GM18909 (cell line): ENCODE results near the gene MCF2.

Experiments used
- ATAC-seq: cut with Tn5 transposase; IDR thresholded peaks from one replicate; pipeline ENCODE4 v1.9.1; 2021; ENCODE audit warnings: mild to moderate bottlenecking; ENCODE audit not compliant: unreplicated experiment, poor library complexity

The MCF2 gene

DNA sequence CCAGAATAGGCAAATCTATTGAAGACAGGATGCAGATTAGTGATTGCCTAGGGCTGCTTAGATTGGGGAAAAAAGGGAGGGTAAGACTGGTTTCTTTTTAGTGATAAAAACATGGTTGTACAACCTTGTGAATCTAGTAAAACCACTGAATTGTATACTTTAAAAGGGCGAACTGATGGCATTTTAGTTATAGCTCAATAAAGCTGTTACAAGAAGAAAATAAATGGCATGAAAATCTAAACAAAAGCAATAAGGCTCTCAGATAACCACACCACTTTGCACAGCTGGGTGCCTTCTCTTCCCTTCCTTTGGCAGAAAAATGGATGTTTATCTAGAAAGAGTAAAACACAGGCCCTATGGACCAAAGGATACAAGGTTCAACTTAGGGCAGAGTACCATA is 107.9 kb downstream of the MCF2 start:
- ATAC-seq = no peak

DNA sequence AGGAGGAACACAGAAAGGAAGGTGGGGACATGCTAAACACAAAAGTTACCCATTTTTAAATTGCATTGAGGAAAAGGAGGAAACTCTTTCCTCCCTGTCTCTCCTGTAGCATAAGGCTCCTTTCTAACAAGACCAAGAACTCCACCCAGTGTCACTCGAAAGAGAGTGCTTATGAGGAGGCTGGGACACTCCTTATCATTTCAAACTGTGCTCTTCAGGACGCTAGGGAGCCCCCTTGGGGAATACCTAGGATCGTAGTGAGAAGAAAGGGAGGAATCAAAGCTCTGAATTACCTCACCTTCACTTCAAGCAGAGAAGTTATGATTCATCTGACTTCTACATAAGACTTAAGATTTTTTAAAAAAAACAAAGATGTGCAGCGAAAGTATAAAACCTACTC is 111.9 kb downstream of the MCF2 start:
- ATAC-seq = no peak

DNA sequence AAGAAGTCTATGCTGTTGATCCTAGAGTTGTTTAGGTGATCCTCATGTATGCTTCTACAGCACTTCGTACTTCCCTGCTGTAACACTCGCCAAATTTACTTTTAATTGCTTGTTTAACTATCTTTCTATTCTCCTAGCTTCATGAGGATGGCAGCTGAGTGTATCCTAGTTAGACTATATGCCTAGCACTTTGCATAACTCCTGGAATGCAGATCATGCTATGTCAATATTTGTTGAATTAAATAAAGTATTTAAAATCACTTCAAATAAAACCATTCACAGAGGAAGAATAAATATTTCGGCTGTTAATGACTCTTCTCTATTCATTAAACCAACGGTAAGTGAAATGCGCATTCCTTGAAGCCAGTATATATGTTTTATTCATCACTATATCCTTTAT is 122.4 kb downstream of the MCF2 start:
- ATAC-seq = no peak

- no peak for ATAC-seq
Measured at GRCh38 chrX:139581068-139581467, 126.9 kb downstream of the MCF2 start.

DNA sequence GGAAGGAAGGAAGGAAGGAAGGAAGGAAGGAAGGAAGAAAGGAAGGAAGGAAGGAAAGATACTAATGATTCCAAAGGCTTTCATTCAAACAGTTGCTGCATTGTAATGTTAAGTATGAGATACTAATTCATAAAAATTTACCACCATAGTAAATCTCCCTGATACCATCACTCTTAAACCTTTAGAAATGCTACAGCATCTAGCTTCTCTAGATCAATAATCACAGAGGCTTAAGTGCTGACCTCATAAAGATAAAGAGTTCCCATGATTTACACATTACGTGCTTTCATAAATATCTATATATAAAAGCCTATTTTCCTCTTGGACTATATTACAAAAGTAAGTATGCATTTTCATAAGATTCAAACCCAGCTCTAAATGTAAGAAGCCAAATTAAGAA is 141.0 kb downstream of the MCF2 start:
- ATAC-seq = no peak

- no peak for ATAC-seq
Measured at GRCh38 chrX:139563251-139563650, 144.7 kb downstream of the MCF2 start.

DNA sequence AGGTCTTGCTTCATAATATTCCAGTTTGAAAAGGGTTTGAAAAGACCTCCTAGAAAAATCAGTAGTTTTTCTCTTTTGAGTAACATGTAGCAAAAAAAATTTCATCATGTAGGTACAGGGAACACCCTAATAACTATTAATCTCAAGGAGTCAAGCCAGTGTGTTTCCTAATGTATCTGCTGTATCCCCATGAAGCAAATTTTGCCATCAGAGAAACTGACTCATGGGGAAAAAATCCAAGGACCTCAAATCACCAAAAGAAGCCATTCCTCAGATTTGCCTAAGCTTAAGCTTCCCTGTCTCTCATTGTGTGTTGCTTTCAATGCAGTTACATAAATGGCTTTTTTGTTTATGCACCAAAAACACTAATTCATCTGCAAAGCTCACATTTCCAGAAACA is 147.7 kb downstream of the MCF2 start:
- ATAC-seq = no peak

- peak; percentile 85 for ATAC-seq
Measured at GRCh38 chrX:139559383-139560042, 148.5 kb downstream of the MCF2 start.

DNA sequence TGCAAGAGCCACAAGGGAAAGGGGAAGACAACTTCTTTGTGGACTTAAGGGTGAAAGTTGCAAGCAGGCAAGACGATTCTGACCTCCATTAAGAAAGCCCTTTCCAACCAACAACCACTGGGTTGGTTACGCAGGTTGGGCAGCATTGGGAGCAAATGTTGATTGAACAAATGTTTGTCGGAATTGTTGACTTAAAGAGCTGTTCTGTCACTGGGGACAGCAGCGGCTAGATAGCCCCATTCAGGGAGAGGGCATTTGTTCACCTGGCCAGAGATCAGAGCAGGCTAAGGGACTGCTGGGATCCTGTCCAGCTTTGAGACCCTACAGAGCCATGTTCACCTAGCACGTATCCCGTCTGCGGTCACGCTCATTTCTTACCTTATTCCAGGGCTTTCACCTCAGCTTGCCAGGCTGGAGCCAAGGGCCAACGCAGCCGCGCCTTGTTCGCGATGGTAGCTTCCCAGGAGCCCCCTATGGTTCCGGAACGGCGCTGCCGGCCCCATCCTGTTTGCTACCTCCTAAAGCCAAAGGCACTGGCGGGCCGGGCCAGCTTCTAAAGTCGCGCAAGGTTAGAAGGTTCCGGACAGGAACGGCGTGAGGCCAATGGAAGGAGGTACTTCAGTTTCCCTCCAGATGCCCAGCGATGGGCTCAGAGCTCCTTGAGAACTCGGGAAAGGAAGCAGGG is 152.8 kb downstream of the MCF2 start:
- ATAC-seq = no peak

GRCh38 chrX:139554376-139554775 is 153.6 kb downstream of the MCF2 start:
- ATAC-seq = peak; percentile 30

DNA sequence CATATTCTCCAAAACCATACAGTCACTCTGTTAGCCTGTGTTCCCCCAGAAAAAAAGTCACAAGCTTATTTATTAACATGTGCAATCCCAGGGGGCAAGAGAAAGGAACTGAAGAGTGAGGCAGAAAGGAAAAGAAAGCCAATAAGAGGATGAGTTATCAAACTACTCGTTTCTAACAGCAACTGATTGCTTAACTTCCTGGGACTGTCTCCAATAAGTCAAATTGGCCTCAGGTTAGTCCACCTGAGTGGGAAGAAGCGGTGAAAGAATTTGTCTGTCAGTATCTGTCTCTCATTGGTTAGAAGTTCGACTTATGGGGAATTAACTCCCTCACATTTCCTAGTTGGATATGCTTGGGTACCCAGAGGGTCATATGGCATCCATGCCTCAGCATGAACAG is 163.4 kb downstream of the MCF2 start:
- ATAC-seq = no peak

DNA sequence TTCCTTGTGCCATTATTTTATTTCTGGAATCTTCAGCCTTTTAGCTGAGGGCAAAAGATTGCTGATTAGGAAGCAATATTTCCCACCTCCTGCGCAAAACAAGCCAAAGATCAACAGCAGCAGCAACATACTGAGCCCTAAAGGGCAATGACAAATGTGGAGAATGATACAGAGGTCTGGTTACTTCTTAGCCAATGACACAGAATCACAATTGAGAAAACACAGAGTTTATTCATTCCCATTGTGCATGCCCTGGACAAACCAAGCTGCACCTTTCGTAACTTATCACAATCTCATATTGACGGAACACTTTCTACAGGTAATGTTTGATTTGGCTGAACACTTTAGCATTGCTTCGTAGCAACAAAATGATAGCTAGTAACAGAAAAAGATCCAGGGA is 164.0 kb downstream of the MCF2 start:
- no peak for ATAC-seq

DNA sequence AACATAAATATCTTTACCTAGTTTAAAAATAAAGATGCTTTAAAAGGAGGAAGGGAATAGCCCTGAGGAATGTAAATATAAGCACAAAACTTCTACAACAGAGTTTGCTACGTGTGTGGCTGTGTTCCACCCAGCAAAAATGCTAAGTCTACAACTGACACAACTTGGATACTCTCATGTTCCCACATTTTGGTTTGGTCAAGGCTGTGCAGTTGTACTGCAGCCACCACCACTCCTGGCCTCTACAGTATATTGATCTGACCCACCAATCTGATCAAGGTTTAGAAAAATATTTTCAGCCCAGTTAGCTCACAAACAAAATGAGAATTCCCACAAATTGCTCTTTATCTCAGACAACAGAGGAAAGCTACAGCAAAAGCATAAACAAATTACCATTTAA is 165.3 kb downstream of the MCF2 start:
- ATAC-seq = no peak

DNA sequence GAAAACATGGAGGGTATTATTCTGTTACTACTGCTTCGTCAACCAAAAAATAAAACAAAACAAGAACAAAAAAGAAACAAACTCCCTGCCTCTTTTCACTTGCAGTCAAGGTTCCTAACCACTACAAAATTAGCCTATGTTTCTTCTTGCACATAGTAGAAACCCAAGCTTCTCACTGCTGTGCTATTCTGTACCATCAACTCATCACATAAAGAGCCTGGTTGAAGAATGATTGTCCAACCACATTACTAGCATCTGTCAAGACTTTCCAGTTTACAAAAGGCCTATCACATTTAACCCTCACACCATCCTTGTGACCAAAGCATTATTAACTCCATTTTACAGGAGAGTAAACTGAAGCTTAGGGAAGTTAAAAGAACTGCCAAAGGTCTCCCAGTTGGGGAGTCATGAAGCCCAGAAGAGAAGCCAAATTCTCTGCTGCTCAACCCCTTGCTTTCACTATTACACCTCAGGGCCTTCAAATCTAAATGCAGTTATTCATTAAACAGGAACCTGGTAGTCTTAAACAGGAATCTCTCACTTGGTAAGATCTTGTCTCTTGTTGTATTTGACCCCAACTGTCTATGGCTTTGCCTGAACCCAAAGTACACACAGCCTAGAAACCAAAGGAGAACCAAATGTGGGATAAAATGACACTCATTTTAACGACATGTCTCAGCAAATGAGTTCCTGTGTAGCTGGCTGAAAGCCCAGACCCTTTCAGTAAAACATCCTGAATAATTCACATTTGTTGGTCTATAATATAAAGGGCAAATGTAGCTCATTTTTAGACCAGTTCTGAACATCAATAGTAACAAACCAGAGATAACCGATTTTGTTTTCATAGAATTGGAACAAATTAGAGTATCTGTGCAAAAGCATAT is 168.8 kb downstream of the MCF2 start:
- ATAC-seq = peak; percentile 84

GRCh38 chrX:139533444-139533843 is 174.5 kb downstream of the MCF2 start:
- no peak for ATAC-seq

GRCh38 chrX:139532834-139533233 is 175.1 kb downstream of the MCF2 start:
- no peak for ATAC-seq
